Measurements from ENCODE around the gene UPP2.

The UPP2 gene

DNA sequence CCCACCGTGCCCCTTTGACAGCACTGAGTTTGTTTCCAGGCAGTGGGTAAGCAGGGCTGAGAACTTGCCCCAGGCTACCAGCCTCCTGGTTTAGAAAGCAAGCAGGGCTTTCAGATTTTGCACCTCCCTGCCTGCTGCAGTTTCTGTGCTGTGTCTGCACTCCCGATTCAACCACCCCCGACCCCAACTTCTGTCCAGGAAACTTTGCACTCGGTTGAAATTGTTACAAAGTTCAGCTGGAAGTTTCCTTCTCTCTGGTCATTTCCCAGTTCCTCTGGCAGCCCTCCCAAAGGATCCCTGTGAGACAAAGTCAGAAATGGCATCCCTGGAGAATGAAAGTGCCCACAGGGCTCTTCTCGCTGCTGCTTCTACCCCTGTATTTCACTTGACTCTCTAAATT lies 12.4 kb upstream of the UPP2 start:
- Histone ChIP-seq H3K9ac (ENCODE audit: low read length) (no peak overlapping the region), H3K36me3 (ENCODE audit: control insufficient read depth, insufficient read depth, low read length) (no peaks in the 10 kb centered on the region), H3K4me3 (ENCODE audit: low read depth, low read length) (no peak overlapping the region), H3K27ac (ENCODE audit: low read depth, low read length) (no peak overlapping the region), H3K9me3 (ENCODE audit: control insufficient read depth, insufficient read depth, low read depth, low read length) (peaks cover 5% of the 10 kb centered on the region; the same call in 1 of the 2 replicates), H3K27me3 (ENCODE audit: control insufficient read depth, insufficient read depth, low read length) (no peaks in the 10 kb centered on the region), H3K4me1 (ENCODE audit: control insufficient read depth, insufficient read depth, low read length) (no peaks in the 10 kb centered on the region)

DNA sequence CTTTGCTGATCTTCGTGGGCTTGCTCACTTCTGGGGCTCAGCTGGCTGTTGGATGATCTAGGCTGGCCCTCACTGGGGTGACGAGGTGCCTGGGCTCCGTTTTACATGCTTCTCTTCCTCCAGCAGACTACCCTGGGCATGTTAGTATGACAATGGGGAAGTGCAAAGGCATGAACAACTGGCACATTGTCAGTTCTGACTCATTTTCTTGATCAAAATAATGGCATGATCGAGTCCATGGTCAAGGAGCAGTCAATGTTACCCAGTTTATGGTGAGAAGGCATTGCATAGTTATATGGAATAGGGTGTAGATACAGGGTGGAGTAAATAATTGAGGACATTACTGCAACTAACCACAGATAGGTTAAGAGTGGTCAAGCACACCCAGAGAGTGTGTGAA lies 10.0 kb upstream of the UPP2 start:
- H3K4me1 ChIP-seq (ENCODE audit: control insufficient read depth, insufficient read depth, low read length): no peaks in the 10 kb centered on the region
- no peak overlapping the region for H3K4me3 ChIP-seq (ENCODE audit: low read depth, low read length)
- no peak overlapping the region for H3K9ac ChIP-seq (ENCODE audit: low read length)
- no peaks in the 10 kb centered on the region for H3K36me3 ChIP-seq (ENCODE audit: control insufficient read depth, insufficient read depth, low read length)
- peaks cover 5% of the 10 kb centered on the region; the same call in 1 of the 2 replicates for H3K9me3 ChIP-seq (ENCODE audit: control insufficient read depth, insufficient read depth, low read depth, low read length)
- H3K27ac ChIP-seq (ENCODE audit: low read depth, low read length): no peak overlapping the region
- no peaks in the 10 kb centered on the region for H3K27me3 ChIP-seq (ENCODE audit: control insufficient read depth, insufficient read depth, low read length)

DNA sequence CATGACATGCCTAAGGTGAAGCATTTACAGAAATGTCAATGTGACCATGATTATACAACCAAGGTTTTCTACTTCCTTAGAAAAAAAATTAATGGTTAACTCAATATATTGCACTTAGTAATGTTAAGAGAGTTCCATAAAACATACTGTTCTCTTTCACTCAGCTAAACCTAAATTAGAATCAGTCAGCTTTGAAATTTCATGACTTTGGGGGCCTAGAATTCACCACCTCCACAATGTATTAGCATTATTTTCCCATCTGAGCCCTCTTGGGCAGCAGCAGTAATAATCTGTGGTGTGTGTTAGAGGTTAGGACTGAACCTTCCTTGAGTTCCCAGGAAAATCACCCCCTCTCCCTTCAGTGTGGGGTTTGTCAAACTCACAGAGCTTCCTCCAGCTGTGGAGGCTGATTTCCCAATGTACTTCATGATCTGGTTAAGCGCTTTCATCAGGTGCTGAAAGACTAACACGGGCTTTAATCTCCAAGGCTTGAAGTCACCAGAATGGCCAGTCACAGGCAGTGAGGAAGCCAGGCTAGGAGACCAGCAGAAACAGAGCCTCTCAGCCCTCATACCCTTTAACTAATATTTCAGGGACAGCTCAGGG lies 7.1 kb upstream of the UPP2 start:
- Histone ChIP-seq H3K27ac (ENCODE audit: low read depth, low read length) (no peak overlapping the region), H3K9me3 (ENCODE audit: control insufficient read depth, insufficient read depth, low read depth, low read length) (no peaks in the 10 kb centered on the region), H3K36me3 (ENCODE audit: control insufficient read depth, insufficient read depth, low read length) (no peaks in the 10 kb centered on the region), H3K27me3 (ENCODE audit: control insufficient read depth, insufficient read depth, low read length) (no peaks in the 10 kb centered on the region), H3K4me3 (ENCODE audit: low read depth, low read length) (no peak overlapping the region), H3K4me1 (ENCODE audit: control insufficient read depth, insufficient read depth, low read length) (no peaks in the 10 kb centered on the region), H3K9ac (ENCODE audit: low read length) (no peak overlapping the region)

GRCh38 chr2:158095269-158095668 lies 6.4 kb upstream of the UPP2 start:
- no peak overlapping the region for H3K9ac ChIP-seq (ENCODE audit: low read length)
- no peak overlapping the region for H3K27ac ChIP-seq (ENCODE audit: low read depth, low read length)
- no peaks in the 10 kb centered on the region for H3K27me3 ChIP-seq (ENCODE audit: control insufficient read depth, insufficient read depth, low read length)
- H3K9me3 ChIP-seq (ENCODE audit: control insufficient read depth, insufficient read depth, low read depth, low read length): no peaks in the 10 kb centered on the region
- H3K36me3 ChIP-seq (ENCODE audit: control insufficient read depth, insufficient read depth, low read length): no peaks in the 10 kb centered on the region
- H3K4me1 ChIP-seq (ENCODE audit: control insufficient read depth, insufficient read depth, low read length): no peaks in the 10 kb centered on the region
- no peak overlapping the region for H3K4me3 ChIP-seq (ENCODE audit: low read depth, low read length)

GRCh38 chr2:158095912-158096311 lies 5.8 kb upstream of the UPP2 start:
- no peaks in the 10 kb centered on the region for H3K36me3 ChIP-seq (ENCODE audit: control insufficient read depth, insufficient read depth, low read length)
- no peaks in the 10 kb centered on the region for H3K9me3 ChIP-seq (ENCODE audit: control insufficient read depth, insufficient read depth, low read depth, low read length)
- no peaks in the 10 kb centered on the region for H3K4me1 ChIP-seq (ENCODE audit: control insufficient read depth, insufficient read depth, low read length)
- H3K9ac ChIP-seq (ENCODE audit: low read length): no peak overlapping the region
- H3K4me3 ChIP-seq (ENCODE audit: low read depth, low read length): no peak overlapping the region
- H3K27ac ChIP-seq (ENCODE audit: low read depth, low read length): no peak overlapping the region
- no peaks in the 10 kb centered on the region for H3K27me3 ChIP-seq (ENCODE audit: control insufficient read depth, insufficient read depth, low read length)

DNA sequence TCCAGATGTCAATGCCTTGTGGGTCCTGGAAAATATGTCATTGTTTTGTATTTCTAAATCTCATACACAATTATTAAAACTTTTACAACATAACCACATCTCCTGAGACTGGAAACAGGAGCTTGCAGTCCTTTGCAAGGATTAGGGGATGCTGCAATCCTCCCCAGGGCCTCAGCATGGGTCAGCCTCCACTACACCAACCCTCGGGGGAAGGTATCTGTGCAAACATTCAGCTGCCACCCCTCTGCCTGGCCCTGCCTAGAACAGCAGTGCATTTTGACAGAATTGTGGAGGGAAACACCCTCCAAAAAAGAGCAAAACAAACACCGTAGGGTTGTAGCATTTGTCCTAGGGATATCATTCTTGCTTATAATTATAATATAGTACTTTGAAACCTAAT lies 4.2 kb upstream of the UPP2 start:
- Histone ChIP-seq H3K27me3 (ENCODE audit: control insufficient read depth, insufficient read depth, low read length) (no peaks in the 10 kb centered on the region), H3K9ac (ENCODE audit: low read length) (no peak overlapping the region), H3K9me3 (ENCODE audit: control insufficient read depth, insufficient read depth, low read depth, low read length) (no peaks in the 10 kb centered on the region), H3K4me3 (ENCODE audit: low read depth, low read length) (no peak overlapping the region), H3K4me1 (ENCODE audit: control insufficient read depth, insufficient read depth, low read length) (no peaks in the 10 kb centered on the region), H3K27ac (ENCODE audit: low read depth, low read length) (no peak overlapping the region), H3K36me3 (ENCODE audit: control insufficient read depth, insufficient read depth, low read length) (no peaks in the 10 kb centered on the region)

- no peak overlapping the region for H3K27ac ChIP-seq (ENCODE audit: low read depth, low read length)
- no peak overlapping the region for H3K9ac ChIP-seq (ENCODE audit: low read length)
- no peaks in the 10 kb centered on the region for H3K27me3 ChIP-seq (ENCODE audit: control insufficient read depth, insufficient read depth, low read length)
- H3K36me3 ChIP-seq (ENCODE audit: control insufficient read depth, insufficient read depth, low read length): no peaks in the 10 kb centered on the region
- no peaks in the 10 kb centered on the region for H3K9me3 ChIP-seq (ENCODE audit: control insufficient read depth, insufficient read depth, low read depth, low read length)
- no peak overlapping the region for H3K4me3 ChIP-seq (ENCODE audit: low read depth, low read length)
- H3K4me1 ChIP-seq (ENCODE audit: control insufficient read depth, insufficient read depth, low read length): no peaks in the 10 kb centered on the region
Measured at GRCh38 chr2:158098178-158098577, 3.5 kb upstream of the UPP2 start.

GRCh38 chr2:158099716-158100115 lies 2.0 kb upstream of the UPP2 start:
- Histone ChIP-seq H3K27ac (ENCODE audit: low read depth, low read length) (no peak overlapping the region), H3K9me3 (ENCODE audit: control insufficient read depth, insufficient read depth, low read depth, low read length) (no peaks in the 10 kb centered on the region), H3K9ac (ENCODE audit: low read length) (no peak overlapping the region), H3K27me3 (ENCODE audit: control insufficient read depth, insufficient read depth, low read length) (no peaks in the 10 kb centered on the region), H3K4me1 (ENCODE audit: control insufficient read depth, insufficient read depth, low read length) (no peaks in the 10 kb centered on the region), H3K36me3 (ENCODE audit: control insufficient read depth, insufficient read depth, low read length) (no peaks in the 10 kb centered on the region), H3K4me3 (ENCODE audit: low read depth, low read length) (no peak overlapping the region)

DNA sequence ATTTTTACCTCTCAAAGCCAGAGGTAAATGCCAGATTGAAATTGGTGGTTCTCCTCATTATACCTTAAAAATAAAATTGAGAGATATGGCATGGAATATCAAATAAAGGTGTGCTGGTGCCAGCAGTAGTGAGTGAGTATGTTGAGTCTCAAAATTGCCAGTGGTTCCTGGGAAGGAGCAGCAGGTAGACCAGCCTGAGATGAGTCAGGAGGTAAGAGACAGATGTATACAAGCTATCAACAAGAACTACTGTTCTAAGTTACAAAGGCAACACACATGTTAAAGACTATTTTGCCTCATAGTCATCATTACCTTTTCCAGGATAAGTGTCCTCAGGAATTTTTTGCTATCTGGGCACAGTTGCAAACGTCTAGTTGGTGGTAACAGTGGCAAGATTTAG lies 1.3 kb upstream of the UPP2 start:
- Histone ChIP-seq H3K9ac (ENCODE audit: low read length) (no peak overlapping the region), H3K9me3 (ENCODE audit: control insufficient read depth, insufficient read depth, low read depth, low read length) (no peaks in the 10 kb centered on the region), H3K4me1 (ENCODE audit: control insufficient read depth, insufficient read depth, low read length) (no peaks in the 10 kb centered on the region), H3K27me3 (ENCODE audit: control insufficient read depth, insufficient read depth, low read length) (no peaks in the 10 kb centered on the region), H3K27ac (ENCODE audit: low read depth, low read length) (no peak overlapping the region), H3K4me3 (ENCODE audit: low read depth, low read length) (no peak overlapping the region), H3K36me3 (ENCODE audit: control insufficient read depth, insufficient read depth, low read length) (no peaks in the 10 kb centered on the region)

GRCh38 chr2:158102446-158102845 lies 770 bp downstream of the UPP2 start:
- H3K27me3 ChIP-seq (ENCODE audit: control insufficient read depth, insufficient read depth, low read length): no peaks in the 10 kb centered on the region
- no peak overlapping the region for H3K4me3 ChIP-seq (ENCODE audit: low read depth, low read length)
- H3K36me3 ChIP-seq (ENCODE audit: control insufficient read depth, insufficient read depth, low read length): no peaks in the 10 kb centered on the region
- H3K9me3 ChIP-seq (ENCODE audit: control insufficient read depth, insufficient read depth, low read depth, low read length): no peaks in the 10 kb centered on the region
- H3K9ac ChIP-seq (ENCODE audit: low read length): no peak overlapping the region
- no peaks in the 10 kb centered on the region for H3K4me1 ChIP-seq (ENCODE audit: control insufficient read depth, insufficient read depth, low read length)
- H3K27ac ChIP-seq (ENCODE audit: low read depth, low read length): no peak overlapping the region

- Histone ChIP-seq H3K36me3 (ENCODE audit: control insufficient read depth, insufficient read depth, low read length) (no peaks in the 10 kb centered on the region), H3K9ac (ENCODE audit: low read length) (no peak overlapping the region), H3K27ac (ENCODE audit: low read depth, low read length) (no peak overlapping the region), H3K9me3 (ENCODE audit: control insufficient read depth, insufficient read depth, low read depth, low read length) (no peaks in the 10 kb centered on the region), H3K4me1 (ENCODE audit: control insufficient read depth, insufficient read depth, low read length) (no peaks in the 10 kb centered on the region), H3K27me3 (ENCODE audit: control insufficient read depth, insufficient read depth, low read length) (no peaks in the 10 kb centered on the region), H3K4me3 (ENCODE audit: low read depth, low read length) (no peak overlapping the region)
Measured at GRCh38 chr2:158103411-158104012, 1.8 kb downstream of the UPP2 start.
